NCI-H1105 treated with DMSO at 0.1 percent for 48 hours (cell line): ENCODE measurements around the gene FXYD5.
"Not testable (repeated sequence)": the region's sequence is repeated elsewhere in the genome, so short reads cannot be mapped to it uniquely, and the experiment has no call there.

ENCODE experiments used
- DNase-seq: peaks from one replicate; lab custom pipeline; 2025; lab: John Stamatoyannopoulos, UW

The FXYD5 gene

GRCh38 chr19:35119578-35120155, 34.9 kb upstream of the FXYD5 start:
- DNase-seq = no peak

DNA sequence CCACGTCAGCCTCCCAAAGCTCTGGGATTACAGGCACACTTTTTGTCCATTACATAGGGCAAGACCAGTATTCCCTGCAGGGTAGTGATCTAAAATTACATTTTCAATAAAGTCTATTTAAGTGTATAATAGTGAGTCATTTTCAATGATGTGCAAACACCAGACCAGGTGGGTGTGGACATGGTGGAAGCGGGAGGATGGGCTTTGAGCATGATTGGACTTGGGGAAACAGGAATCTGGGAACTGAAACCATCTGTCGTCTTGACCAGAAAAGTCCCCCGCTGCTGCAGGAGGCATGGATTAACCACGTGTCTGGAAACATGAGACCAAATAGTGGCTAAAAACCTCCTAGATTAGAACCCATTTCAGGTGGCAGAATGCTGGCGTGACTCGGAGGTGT, 34.0 kb upstream of the FXYD5 start:
- DNase-seq = no peak

- DNase-seq = no peak
Measured at GRCh38 chr19:35120898-35121297, 33.6 kb upstream of the FXYD5 start.

DNA sequence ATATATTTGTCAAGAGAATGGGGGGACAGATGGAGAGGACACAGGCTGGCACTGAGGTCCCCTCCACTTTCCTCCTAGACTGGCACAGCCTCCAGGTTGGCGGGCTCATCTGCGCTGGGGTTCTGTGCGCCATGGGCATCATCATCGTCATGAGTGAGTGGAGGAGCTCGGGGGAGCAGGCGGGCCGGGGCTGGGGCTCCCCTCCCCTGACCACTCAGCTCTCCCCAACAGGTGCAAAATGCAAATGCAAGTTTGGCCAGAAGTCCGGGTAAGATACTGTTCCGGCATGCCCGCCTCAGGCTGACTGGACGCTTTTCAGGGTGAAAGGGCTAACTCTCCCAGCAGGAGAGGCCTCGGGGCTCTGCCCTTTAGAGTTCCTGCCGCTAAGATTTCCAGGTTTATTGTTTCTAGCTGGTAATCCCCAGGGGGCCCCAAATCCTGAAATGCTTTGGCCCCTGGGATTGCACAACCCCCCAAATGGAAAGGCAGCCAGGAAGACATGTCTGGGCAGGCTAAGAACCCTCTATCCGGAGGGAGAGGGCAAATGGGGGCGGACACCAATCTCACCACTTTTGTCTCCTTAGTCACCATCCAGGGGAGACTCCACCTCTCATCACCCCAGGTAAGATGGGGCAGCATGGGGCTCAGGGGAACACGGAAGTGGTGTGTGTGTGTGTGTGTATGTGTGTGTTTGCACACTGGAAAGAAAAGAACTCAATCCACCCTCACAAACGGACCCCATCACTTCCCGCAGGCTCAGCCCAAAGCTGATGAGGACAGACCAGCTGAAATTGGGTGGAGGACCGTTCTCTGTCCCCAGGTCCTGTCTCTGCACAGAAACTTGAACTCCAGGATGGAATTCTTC, 31.6 kb upstream of the FXYD5 start:
- no peak for DNase-seq

- DNase-seq = no peak
Measured at GRCh38 chr19:35123573-35123972, 31.0 kb upstream of the FXYD5 start.

DNA sequence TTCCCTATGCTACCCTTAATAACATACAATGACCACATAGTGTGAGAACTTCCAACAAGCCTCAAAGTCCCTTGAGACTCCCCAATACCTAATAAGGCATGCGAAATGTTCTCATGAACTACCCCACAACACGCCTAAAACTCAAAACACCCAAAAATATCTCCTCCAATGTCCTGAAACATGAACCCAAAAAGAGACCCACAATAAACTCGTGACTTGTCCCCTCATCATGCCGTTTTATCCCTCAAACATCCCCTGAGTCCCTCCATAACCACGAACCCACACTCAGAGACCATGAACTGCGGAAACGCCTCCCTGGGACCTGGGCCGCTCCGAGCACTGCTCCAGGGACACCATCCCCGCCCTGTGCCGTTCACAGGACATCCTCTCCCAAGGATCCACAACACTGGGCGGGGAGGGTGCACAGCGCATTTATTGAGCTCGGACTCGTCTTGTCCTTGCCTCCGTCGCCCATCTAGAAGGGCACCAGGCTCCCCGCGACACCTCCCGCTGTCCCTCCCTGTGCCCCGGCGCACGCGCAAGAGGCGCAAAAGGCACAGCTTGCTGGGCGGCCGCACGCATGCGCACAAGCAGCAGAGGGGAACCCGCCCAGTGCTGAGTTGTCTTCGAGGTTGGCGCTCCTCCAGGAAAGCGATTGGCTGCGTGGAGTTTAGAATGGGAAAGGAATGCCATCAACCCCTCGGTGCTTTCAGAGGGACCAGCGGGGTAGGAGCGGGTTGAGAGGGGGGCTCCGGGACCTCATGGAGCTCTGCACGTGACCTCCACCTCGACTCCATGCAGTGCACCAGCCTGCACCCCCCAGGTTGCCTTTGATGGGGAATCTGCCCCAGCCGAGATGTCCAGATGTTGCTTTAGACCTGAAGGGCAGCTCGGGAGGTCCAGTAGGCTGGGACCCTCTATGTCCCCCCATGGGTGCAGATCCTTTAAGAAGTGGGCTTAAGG, 30.2 kb upstream of the FXYD5 start:
- peak; percentile 74 for DNase-seq

GRCh38 chr19:35125270-35125717, 29.2 kb upstream of the FXYD5 start:
- DNase-seq = no peak

DNA sequence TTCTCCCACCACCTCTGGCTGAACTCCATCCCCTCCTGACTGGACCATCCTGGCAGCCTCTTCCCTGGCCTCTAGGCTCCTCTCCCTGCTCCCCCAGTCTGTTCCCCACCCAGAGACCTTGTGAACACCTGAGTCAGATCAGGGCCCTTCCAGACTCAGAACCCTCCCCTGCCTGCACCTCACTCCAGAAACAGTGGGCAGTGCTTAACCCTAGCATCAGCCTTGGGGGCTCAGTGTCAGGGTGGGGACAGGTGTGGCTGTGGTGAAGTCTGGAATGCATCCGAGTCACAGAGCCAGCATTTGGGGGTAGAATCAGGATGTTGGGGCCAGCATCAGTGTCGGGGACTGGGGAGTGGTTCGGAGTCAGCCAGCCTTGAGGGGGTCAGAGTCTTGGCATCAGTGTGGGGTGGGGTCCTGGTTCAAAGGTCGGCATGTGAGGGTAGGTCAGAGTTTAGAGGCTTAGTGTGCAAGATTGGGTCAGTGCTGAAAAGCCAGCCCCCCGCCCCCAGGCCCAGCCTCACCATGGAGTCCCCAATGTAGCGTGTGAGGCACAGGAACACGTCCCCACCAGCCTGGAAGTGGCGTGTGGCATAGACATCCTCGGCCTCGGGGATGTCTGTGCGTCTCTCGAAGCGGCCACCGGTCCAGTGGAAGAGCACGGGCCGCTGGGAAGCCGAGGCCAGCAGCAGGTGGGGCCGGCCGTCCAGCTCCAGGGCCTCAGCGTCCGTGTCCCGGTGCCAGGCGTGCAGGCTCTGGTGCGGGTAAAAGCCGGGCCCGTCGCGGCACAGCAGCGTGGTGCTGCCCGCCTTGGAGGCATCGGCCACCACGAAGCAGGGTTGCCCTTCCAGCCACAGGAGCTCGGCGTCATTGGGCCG, 28.5 kb upstream of the FXYD5 start:
- no peak for DNase-seq

GRCh38 chr19:35126624-35126959, 27.9 kb upstream of the FXYD5 start:
- no peak for DNase-seq

GRCh38 chr19:35127871-35128270, 26.7 kb upstream of the FXYD5 start:
- DNase-seq = no peak

DNA sequence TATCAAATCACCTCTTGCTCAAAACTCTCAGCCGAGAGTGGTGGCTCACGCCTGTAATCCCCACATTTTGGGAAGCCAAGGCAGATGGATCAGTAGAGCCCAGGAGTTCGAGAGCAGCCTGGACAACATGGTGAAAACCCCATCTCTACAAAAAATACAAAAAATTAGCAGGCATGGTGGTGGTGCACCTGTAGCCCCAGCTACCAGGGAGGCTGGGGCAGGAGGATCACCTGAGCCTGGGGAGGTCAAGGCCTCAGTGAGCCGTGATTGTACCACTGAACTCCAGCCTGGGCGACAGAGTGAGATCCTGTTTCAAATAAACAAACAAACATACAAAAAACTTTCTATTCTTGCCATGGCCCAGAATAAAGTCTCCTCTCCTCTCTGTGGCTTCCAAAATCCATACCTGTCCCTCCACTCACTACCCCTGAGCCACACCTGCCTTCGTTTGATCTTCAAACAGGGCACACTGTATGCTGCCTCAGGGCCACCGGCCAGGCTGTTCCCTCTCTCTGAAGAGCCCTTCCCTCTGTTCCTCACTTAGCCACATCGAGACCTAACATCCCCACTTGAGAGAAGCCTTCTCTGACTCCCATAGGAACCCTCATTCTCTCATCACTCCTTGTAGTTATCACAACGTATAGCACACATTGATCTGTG, 26.0 kb upstream of the FXYD5 start:
- no peak for DNase-seq

- DNase-seq = not testable (repeated sequence)
Measured at GRCh38 chr19:35129724-35130274, 24.7 kb upstream of the FXYD5 start.

- DNase-seq = no peak
Measured at GRCh38 chr19:35130761-35131720, 23.5 kb upstream of the FXYD5 start.

- no peak for DNase-seq
Measured at GRCh38 chr19:35132254-35132653, 22.3 kb upstream of the FXYD5 start.

DNA sequence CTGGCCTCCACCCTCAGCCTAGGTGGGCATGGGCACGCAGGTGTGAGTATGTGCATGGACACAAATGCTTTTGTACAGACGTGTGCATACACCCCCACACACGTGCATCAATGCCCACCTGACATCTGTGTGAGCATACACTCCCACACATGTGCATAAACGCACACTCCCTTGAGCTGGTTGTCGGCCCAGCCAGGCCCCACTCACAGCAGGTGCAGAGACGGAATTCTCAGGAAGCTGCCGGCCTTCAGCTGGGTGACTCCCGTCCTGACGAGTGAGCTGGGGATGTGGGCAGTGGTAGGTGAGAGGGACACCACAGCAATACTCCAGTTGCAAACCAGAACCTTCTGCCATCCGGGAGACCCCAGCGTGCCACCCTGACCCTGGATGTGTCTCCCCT, 20.7 kb upstream of the FXYD5 start:
- DNase-seq = no peak

- no peak for DNase-seq
Measured at GRCh38 chr19:35134601-35135242, 19.8 kb upstream of the FXYD5 start, which contains the start of gene LGI4. LGI4 (minus strand) TSS chr19:35135059; CDS start chr19:35134680, 379 bp downstream.

DNA sequence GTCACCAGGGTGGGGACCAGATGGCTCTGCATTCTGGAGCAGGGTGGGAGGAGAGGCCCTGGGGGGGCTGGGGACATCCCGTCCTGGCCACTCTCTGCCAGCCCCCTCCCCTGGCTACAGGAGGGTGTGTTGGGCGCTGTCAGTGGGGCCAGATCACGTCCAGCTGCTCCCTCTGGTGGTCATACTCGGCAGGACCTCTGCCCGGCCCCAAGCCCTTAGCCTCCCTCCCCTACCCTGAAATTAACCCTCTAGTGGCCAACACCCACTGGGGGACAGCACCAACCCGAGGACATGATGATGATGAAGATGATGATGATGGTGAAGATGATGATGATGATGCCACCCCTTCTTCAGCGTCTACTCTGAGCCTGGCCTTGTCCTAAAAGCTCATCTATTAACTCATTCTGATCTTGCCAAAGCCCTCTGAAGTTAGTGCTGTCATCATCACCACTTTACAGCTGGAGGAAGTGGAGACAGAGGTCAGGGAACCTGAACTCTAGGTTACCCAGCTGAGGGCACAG, 19.1 kb upstream of the FXYD5 start:
- peak; percentile 31 for DNase-seq

DNA sequence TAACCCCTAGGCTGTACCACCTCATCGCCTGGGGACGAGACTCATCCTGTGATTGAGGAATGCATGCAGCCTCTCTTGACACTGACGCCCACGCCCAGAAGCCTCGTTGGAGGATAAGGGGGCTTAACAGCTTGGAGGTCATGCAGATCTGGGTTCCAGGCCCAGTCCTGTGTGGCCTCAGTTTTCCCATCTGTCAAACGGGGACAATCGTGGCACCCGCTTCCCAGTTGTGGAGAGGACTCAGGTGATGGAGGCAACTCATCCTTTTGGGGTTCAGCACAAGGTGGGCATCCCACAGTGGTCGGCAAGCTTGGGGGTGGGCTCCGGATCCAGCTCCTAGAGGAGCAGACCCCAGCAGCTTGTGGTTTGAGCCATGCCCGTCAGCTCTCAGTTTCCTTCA, 18.3 kb upstream of the FXYD5 start:
- no peak for DNase-seq
